Osteoblast (primary cell): Measurements from ENCODE around the gene MAGOHB. TPM values are rescaled to one million over a fixed set of nuclear protein-coding genes. Genes with fewer than 3 reads are reported as not detected.
"Not testable (repeated sequence)": the region's sequence is repeated elsewhere in the genome, so short reads cannot be mapped to it uniquely, and the experiment has no call there.

Experiments used
- DNase-seq: peaks from one replicate; pipeline ENCODE4 v3.0.0; 2011; ENCODE audit warnings: low spot score, mixed read lengths; ENCODE audit not compliant: insufficient read length; ENCODE audit errors: missing footprints
- H2AFZ ChIP-seq: 2 replicates; pipeline ENCODE4 v1.6.0; 2011; ENCODE audit warnings: mild to moderate bottlenecking, low read length
- H3K27ac ChIP-seq: 2 replicates; pipeline ENCODE4 v1.5.1; 2011; ENCODE audit warnings: mild to moderate bottlenecking, low read depth, low read length, moderate library complexity
- H3K27me3 ChIP-seq: 2 replicates; pipeline ENCODE4 v1.6.0; 2012; ENCODE audit warnings: mild to moderate bottlenecking, control low read depth, inconsistent platforms, low read length, moderate library complexity; ENCODE audit not compliant: insufficient read depth
- H3K36me3 ChIP-seq: 2 replicates; pipeline ENCODE4 v1.5.1; 2011; ENCODE audit warnings: mild to moderate bottlenecking, low read length, control low read depth, moderate library complexity; ENCODE audit not compliant: insufficient read depth
- H3K4me1 ChIP-seq: 2 replicates; pipeline ENCODE4 v1.5.1; 2011; ENCODE audit warnings: mild to moderate bottlenecking, low read length, control low read depth, moderate library complexity; ENCODE audit not compliant: insufficient read depth
- H3K4me2 ChIP-seq: 2 replicates; pipeline ENCODE4 v1.6.0; 2011; ENCODE audit warnings: mild to moderate bottlenecking, low read length; ENCODE audit not compliant: insufficient read depth
- H3K4me3 ChIP-seq: fragments of 200-600 bp; sonication (generic); 3 replicates; pipeline ENCODE4 v1.5.1; 2012; ENCODE audit warnings: mild to moderate bottlenecking, low read length, inconsistent platforms; ENCODE audit not compliant: insufficient read depth
- H3K79me2 ChIP-seq: 2 replicates; pipeline ENCODE4 v1.6.0; 2012; ENCODE audit warnings: mild to moderate bottlenecking, low read length, control low read depth, inconsistent platforms; ENCODE audit not compliant: insufficient read depth
- H3K9me3 ChIP-seq: 2 replicates; pipeline ENCODE4 v1.5.1; 2011; ENCODE audit warnings: low read depth, low read length, control low read depth
- H4K20me1 ChIP-seq: 2 replicates; pipeline ENCODE4 v1.6.0; 2012; ENCODE audit warnings: mild to moderate bottlenecking, low read length, control low read depth; ENCODE audit not compliant: insufficient read depth
- total RNA-seq: library from RNA; depleted of rRNA; stranded (reverse); fragments of >200 nt; gene quantifications from 2 replicates; pipeline ENCODE4 v1.2.3, GENCODE V29; 2012
- TF ChIP-seq, protein P1 (sequence below): IDR thresholded peaks from 2 replicates; pipeline ENCODE4 v1.5.1; 2011; ENCODE audit warnings: mild to moderate bottlenecking, low read depth, low read length, moderate library complexity; ENCODE audit errors: extremely low read depth

MAGOHB gene
- 16.3 and 18.0 TPM in 2 replicates for total RNA-seq

DNA sequence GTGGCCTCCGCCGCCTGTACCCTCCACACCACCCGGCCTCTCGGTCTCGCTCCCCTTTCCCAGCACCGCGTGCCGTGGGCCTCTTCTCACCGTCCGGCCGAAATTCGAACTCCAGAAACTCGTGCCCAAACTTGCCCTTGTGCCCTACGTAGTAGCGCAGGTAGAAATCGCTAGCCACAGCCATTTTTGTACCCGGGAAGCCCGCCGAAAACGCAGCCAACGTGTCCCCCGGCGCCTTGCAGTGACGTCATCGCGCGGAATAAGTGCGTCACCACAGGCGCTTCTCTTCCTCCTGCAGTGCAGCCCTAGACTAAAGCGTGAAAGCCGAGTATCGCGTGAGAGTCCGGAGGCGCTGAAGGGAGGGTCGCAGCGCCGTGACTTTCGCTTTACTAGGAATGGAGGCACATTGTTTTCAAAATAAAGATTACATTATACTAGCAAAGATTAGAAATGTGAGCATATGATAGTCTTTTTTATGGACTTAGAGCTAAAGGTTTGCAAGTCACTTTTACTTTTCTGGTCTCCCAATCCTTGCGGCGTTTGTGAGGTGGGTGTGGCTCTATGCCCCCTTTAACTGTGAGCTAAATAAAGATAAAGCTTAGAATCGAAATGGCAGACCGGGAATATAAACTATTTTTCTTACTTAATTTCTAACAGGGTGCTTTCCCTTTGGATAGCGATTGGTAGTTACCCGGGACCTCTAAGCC is at the start of gene MAGOHB:
TSS of gene MAGOHB (minus strand) at position 261 of the 707 bp plus-strand sequence. CDS start at position 184, 77 bp downstream.
- no peaks in the 10 kb centered on the region for H3K27me3 ChIP-seq
- TF ChIP-seq, protein P1, sequence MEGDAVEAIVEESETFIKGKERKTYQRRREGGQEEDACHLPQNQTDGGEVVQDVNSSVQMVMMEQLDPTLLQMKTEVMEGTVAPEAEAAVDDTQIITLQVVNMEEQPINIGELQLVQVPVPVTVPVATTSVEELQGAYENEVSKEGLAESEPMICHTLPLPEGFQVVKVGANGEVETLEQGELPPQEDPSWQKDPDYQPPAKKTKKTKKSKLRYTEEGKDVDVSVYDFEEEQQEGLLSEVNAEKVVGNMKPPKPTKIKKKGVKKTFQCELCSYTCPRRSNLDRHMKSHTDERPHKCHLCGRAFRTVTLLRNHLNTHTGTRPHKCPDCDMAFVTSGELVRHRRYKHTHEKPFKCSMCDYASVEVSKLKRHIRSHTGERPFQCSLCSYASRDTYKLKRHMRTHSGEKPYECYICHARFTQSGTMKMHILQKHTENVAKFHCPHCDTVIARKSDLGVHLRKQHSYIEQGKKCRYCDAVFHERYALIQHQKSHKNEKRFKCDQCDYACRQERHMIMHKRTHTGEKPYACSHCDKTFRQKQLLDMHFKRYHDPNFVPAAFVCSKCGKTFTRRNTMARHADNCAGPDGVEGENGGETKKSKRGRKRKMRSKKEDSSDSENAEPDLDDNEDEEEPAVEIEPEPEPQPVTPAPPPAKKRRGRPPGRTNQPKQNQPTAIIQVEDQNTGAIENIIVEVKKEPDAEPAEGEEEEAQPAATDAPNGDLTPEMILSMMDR = no peak
- H3K4me3 ChIP-seq = peak within 1 kb of the TSS; percentile 84
- H3K27ac ChIP-seq = peak within 1 kb of the TSS; percentile 98
- DNase-seq = peak; percentile 88
- H3K79me2 ChIP-seq = peaks cover 23% of the 10 kb centered on the region
- peak within 1 kb of the TSS; percentile 99 for H3K4me2 ChIP-seq
- H4K20me1 ChIP-seq = no peaks in the 10 kb centered on the region
- peaks cover 11% of the 10 kb centered on the region for H3K36me3 ChIP-seq
- peaks cover 25% of the 10 kb centered on the region for H3K4me1 ChIP-seq
- no peaks in the 10 kb centered on the region for H3K9me3 ChIP-seq
- H2AFZ ChIP-seq = peak within 1 kb of the TSS; percentile 78

DNA sequence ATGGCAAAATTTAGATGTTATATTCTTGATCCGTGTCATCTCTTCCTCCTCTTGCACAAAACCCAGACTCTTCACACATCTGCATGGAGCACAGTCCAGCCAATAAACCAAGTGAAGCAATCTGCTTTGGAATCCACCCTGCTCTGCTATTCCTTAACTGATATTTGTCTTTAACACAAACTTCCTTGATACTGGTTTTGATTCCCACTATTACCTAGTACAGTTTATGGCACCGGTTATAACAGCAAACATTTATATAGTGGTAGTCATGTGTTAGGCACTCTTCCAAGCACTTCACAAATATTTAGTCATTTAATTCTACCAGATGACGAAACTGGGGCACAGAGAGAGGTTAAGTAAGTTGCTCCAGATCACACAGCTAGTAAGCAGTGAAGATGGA is 47.9 kb upstream of the MAGOHB start:
- no peak for DNase-seq
- Histone ChIP-seq H3K36me3 (no peaks in the 10 kb centered on the region), H3K4me1 (no peaks in the 10 kb centered on the region), H2AFZ (no peak overlapping the region), H3K27me3 (no peaks in the 10 kb centered on the region), H3K4me3 (no peak overlapping the region), H4K20me1 (no peaks in the 10 kb centered on the region), H3K79me2 (no peaks in the 10 kb centered on the region), H3K4me2 (no peak overlapping the region), H3K9me3 (no peaks in the 10 kb centered on the region), H3K27ac (no peak overlapping the region)
- TF ChIP-seq, protein P1 = no peak

DNA sequence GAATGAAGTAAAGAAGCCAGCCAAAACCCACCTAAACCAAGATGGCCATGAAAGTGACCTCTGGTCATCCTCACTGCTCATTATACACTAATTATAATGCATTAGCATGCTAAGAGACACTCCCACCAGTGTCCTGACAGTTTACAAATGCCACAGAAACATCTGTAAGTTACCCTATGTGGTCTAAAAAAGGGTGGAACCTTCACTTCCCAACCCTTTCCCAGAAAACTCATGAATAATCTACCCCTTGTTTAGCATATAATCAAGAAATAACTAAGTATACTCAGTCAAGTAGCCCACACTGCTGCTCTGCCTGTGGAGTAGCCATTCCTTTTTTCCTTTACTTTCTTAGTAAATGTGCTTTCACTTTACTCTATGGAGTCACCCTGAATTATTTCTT is 40.6 kb upstream of the MAGOHB start:
- Histone ChIP-seq H3K79me2 (no peaks in the 10 kb centered on the region), H4K20me1 (no peaks in the 10 kb centered on the region), H3K9me3 (no peaks in the 10 kb centered on the region), H3K27me3 (no peaks in the 10 kb centered on the region), H3K4me2 (no peak overlapping the region), H3K4me3 (no peak overlapping the region), H3K4me1 (no peaks in the 10 kb centered on the region), H3K27ac (no peak overlapping the region), H2AFZ (no peak overlapping the region), H3K36me3 (no peaks in the 10 kb centered on the region)
- TF ChIP-seq, protein P1 = no peak
- DNase-seq = no peak

DNA sequence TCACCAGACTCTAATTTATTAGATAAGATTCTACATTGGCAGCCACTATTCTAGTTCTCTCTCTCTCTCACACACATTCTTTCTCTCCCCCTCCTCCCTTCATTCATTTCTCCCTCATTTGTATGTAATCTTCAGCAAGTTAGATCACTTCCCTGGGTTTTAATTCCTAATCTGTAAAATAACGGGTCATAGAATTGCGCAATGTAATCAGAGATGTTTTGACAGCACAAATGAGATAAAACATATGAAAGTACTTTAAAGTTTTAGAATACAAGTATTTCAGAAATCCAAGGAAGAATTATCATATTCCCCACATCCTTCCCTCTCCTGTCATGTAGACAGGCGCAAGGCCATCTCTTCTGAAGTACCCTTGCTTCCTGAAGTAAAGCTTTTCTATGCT is 38.8 kb upstream of the MAGOHB start:
- no peaks in the 10 kb centered on the region for H3K36me3 ChIP-seq
- H3K4me2 ChIP-seq = no peak overlapping the region
- H3K79me2 ChIP-seq = no peaks in the 10 kb centered on the region
- H3K4me1 ChIP-seq = no peaks in the 10 kb centered on the region
- no peaks in the 10 kb centered on the region for H3K9me3 ChIP-seq
- no peak for DNase-seq
- TF ChIP-seq, protein P1 = no peak
- H3K4me3 ChIP-seq = no peak overlapping the region
- no peaks in the 10 kb centered on the region for H3K27me3 ChIP-seq
- no peak overlapping the region for H3K27ac ChIP-seq
- no peaks in the 10 kb centered on the region for H4K20me1 ChIP-seq
- H2AFZ ChIP-seq = no peak overlapping the region

DNA sequence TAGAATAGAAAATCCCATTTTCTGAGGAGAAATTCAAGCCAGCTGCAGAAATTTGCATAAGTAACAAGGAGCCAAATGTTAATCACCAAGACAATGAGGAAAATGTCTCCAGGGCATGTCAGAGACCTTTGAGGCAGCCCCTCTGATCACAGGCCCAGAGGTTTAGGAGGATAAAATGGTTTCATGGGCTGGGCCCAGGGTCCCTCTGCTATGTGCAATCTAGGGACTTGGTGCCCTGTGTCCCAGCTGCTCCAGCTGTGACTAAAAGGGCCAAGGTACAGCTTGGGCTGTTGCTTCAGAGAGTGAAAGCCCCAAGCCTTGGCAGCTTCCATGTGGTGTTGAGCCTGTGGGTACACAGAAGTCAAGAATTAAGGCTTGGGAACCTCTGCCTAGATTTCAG is 33.2 kb upstream of the MAGOHB start:
- H4K20me1 ChIP-seq, H2AFZ ChIP-seq, H3K4me2 ChIP-seq, H3K4me1 ChIP-seq, H3K4me3 ChIP-seq, H3K36me3 ChIP-seq, H3K27me3 ChIP-seq, DNase-seq, H3K9me3 ChIP-seq, H3K79me2 ChIP-seq, H3K27ac ChIP-seq: not testable (repeated sequence)
